GM21723 (cell line): ENCODE measurements around the gene WDR54.
"Not testable (repeated sequence)": the region's sequence is repeated elsewhere in the genome, so short reads cannot be mapped to it uniquely, and the experiment has no call there.

ENCODE experiments used
- ATAC-seq: cut with Tn5 transposase; IDR thresholded peaks from one replicate; pipeline ENCODE4 v1.9.1; 2021; ENCODE audit warnings: mild to moderate bottlenecking, moderate library complexity; ENCODE audit not compliant: unreplicated experiment

The WDR54 gene

GRCh38 chr2:74450570-74451190, 29.1 kb downstream of the WDR54 start:
- no peak for ATAC-seq

GRCh38 chr2:74454654-74455511, 33.4 kb downstream of the WDR54 start, which contains the start of gene INO80B:
Gene INO80B, plus strand, starts transcription at chr2:74455087. Its CDS starts 30 bp downstream, at chr2:74455117.
- peak; percentile 42 for ATAC-seq

GRCh38 chr2:74457129-74457548, 35.6 kb downstream of the WDR54 start:
- no peak for ATAC-seq

GRCh38 chr2:74457549-74458131, 36.1 kb downstream of the WDR54 start:
- ATAC-seq = peak; percentile 38

DNA sequence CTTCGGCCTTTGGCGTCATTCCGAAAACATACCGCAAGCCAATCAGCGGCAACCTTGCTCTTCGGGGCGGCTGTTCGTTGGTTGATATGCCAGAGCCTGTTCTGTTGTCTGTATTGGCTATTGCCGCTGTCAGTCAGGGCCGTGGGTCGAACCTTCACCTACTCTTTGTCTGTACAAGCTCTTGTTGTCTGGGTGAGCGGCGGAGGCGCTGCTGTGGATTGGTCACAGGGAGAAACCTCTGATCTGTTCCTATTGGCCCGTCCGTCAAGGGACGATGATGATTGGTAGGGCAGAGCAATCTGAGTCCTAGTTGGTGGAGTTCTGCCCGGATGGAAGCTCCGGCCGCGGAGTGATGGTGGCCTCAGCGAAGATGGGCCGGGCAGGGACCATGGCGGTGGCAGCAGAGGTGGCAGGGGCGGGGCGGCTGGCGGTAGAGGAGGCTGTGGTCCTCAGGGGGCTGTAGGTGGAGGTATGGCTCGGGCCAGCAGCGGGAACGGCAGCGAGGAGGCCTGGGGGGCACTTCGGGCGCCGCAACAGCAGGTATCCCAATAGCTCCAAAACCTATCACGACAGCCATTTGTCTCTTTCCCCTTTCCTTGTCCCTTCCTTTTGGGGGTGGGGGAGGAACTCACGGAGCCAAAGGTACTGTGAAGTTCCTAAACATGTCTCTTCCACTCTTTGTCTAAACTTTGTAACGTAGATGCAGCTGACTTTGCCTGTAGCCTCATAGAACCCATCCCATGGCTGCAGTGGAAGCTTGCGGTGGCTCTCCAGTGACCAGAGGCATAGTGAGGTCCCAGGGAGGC, 36.8 kb downstream of the WDR54 start, which contains the start of gene WBP1:
Gene WBP1 (plus strand): TSS at position 307 of the 806 bp plus-strand sequence. CDS start 165 bp downstream, at position 472.
- ATAC-seq = peak; percentile 85

GRCh38 chr2:74458938-74459363, 37.4 kb downstream of the WDR54 start:
- ATAC-seq = no peak

GRCh38 chr2:74459503-74460118, 38.1 kb downstream of the WDR54 start:
- ATAC-seq = not testable (repeated sequence)

DNA sequence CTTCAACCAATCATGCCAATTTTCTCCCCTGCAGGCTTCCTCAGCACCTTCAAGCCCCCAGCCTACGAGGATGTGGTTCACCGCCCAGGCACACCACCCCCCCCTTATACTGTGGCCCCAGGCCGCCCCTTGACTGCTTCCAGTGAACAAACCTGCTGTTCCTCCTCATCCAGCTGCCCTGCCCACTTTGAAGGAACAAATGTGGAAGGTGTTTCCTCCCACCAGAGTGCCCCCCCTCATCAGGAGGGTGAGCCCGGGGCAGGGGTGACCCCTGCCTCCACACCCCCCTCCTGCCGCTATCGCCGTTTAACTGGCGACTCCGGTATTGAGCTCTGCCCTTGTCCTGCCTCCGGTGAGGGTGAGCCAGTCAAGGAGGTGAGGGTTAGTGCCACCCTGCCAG, 38.7 kb downstream of the WDR54 start:
- ATAC-seq = not testable (repeated sequence)

- no peak for ATAC-seq
These were observed 39.9 kb downstream of the WDR54 start for GRCh38 chr2:74461187-74462053.

GRCh38 chr2:74462054-74462785, 40.7 kb downstream of the WDR54 start:
- no peak for ATAC-seq

GRCh38 chr2:74462786-74463105, 41.2 kb downstream of the WDR54 start:
- ATAC-seq = no peak

- peak; percentile 12 for ATAC-seq
These were observed 42.9 kb downstream of the WDR54 start for GRCh38 chr2:74464406-74464805.

- ATAC-seq = not testable (repeated sequence)
These were observed 49.2 kb downstream of the WDR54 start for GRCh38 chr2:74470742-74471141.

- ATAC-seq = no peak
These were observed 50.0 kb downstream of the WDR54 start for GRCh38 chr2:74471332-74472065.

- ATAC-seq = peak; percentile 87
These were observed 50.8 kb downstream of the WDR54 start, which contains the start of gene MRPL53 for GRCh38 chr2:74472086-74472944. Gene MRPL53, minus strand, starts transcription at chr2:74472680. Its CDS starts 20 bp downstream, at chr2:74472660.

DNA sequence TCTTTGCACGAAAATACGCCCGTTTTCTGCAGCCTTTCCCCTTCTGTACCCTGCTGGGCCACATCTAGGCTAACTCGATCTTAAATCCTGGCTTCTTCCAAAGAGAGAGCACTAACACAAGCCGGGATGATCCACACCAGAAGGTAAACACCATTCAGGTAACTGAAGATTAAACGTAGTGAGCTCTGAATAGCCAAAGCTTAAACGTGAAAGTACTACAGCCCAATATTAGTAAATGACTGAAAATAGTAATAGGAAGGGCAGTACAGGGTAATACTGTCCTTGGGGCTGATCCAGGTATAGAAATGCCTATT, 51.4 kb downstream of the WDR54 start:
- ATAC-seq = peak; percentile 3

- ATAC-seq = no peak
These were observed 53.0 kb downstream of the WDR54 start for GRCh38 chr2:74474481-74474880.
